Mucosa of descending colon (tissue), 3 donors: ENCODE results near the gene P2RX6. TPM values are rescaled to one million over a fixed set of nuclear protein-coding genes. Genes with fewer than 3 reads are reported as not detected.

Experiments used
- ATAC-seq: fragments of 200-7000 bp; cut with Tn5 transposase; one replicate; pipeline ENCODE4 v1.9.1; 2020; ENCODE audit warnings: mild to moderate bottlenecking, moderate library complexity
- DNase-seq, 3 donors: peaks; one replicate each; pipeline ENCODE4 v3.0.0-alpha.2; 2020
- H3K36me3 ChIP-seq: fragments of 200-600 bp; one replicate; pipeline ENCODE4 v1.8.0; 2021; ENCODE audit warnings: low read depth, mild to moderate bottlenecking
- H3K4me1 ChIP-seq: fragments of 200-600 bp; one replicate; pipeline ENCODE4 v1.8.0; 2021; ENCODE audit warnings: low read depth, mild to moderate bottlenecking
- H3K4me3 ChIP-seq: fragments of 200-600 bp; one replicate; pipeline ENCODE4 v1.8.0; 2021; ENCODE audit warnings: mild to moderate bottlenecking
- H3K9me3 ChIP-seq: fragments of 200-600 bp; one replicate; pipeline ENCODE4 v1.8.0; 2021; ENCODE audit warnings: mild to moderate bottlenecking
- intact Hi-C, 2 donors: fragments of 100-400 bp; cut with DNase I in 1 of 2; cut with micrococcal nuclease in 1 of 2; formaldehyde crosslinking; loops; one replicate each; pipeline versions ENCODE4 v1.11.0 to v1.11.1; 2022; cut with DNase I, micrococcal nuclease
- total RNA-seq, 3 donors: library from RNA; stranded (reverse); fragmentation: NEBNext Ultra II Directional in 2 of 3; extraction: Animal tissue kit (Norgen Biotek cat#: 25700) in 2 of 3; gene quantifications; one replicate each; pipeline versions ENCODE4 v1.2.1 to v1.2.4, GENCODE V29; 2021 to 2023
- TF ChIP-seq, protein P1 (sequence below): fragments of 200-600 bp; IDR thresholded peaks from one replicate; pipeline ENCODE4 v1.8.0; 2022; ENCODE audit warnings: antibody characterized with exemption, mild to moderate bottlenecking
- donor health status: DM: no; HTN: no; CAD: no; lungs with moderate emphysema.
- donor health status: DM: no; HTN: no; CAD: no.
- donor health status: DM: no; HTN: yes; CAD: no.

Gene P2RX6
- total RNA-seq, 3 donors from 2014 or later, result 1.4 to 1.6 (median 1.4) TPM

DNA sequence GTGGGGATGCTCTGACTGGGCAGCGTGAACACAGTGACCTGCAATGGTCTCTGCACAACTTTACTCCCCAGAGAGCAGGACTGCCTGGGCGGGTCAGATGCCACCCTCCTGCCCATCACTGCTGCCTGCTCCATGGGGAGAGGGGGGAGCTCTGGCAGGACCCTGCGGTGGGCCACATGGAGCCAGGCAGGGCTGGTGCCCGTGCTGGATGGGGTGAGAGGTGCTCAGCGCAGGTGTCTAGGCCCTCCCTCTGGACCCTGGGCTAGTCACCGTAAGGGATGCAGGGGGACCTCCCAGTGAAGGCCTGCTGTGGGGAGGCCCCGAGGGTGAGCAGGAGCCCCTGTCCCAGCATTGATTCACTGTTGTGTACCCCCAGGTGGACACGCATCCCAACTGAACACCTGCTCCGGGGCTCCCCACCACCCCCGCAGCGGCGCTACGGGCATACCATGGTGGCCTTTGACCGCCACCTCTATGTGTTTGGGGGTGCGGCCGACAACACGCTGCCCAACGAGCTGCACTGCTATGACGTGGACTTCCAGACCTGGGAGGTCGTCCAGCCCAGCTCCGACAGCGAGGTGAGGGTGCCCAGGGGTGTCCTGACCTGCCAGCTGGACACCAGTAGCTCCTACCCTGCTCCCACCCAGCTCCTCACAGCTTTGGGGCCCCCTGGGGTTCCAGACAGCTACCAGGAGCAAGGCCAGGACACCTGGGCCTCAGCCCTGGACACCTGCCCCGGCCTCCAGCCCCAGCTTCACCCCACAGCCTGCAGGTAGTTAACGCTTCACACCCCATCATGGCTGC is 23.5 kb upstream of the P2RX6 start:
- TF ChIP-seq, protein P1, sequence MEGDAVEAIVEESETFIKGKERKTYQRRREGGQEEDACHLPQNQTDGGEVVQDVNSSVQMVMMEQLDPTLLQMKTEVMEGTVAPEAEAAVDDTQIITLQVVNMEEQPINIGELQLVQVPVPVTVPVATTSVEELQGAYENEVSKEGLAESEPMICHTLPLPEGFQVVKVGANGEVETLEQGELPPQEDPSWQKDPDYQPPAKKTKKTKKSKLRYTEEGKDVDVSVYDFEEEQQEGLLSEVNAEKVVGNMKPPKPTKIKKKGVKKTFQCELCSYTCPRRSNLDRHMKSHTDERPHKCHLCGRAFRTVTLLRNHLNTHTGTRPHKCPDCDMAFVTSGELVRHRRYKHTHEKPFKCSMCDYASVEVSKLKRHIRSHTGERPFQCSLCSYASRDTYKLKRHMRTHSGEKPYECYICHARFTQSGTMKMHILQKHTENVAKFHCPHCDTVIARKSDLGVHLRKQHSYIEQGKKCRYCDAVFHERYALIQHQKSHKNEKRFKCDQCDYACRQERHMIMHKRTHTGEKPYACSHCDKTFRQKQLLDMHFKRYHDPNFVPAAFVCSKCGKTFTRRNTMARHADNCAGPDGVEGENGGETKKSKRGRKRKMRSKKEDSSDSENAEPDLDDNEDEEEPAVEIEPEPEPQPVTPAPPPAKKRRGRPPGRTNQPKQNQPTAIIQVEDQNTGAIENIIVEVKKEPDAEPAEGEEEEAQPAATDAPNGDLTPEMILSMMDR, result no peak
- Histone ChIP-seq H3K4me3 (no peak overlapping the region), H3K9me3 (no peaks in the 10 kb centered on the region), H3K36me3 (peaks cover 3% of the 10 kb centered on the region), H3K4me1 (no peaks in the 10 kb centered on the region)
- intact Hi-C loops, result no loop called here
- no peak for DNase-seq
- ATAC-seq, result no peak

DNA sequence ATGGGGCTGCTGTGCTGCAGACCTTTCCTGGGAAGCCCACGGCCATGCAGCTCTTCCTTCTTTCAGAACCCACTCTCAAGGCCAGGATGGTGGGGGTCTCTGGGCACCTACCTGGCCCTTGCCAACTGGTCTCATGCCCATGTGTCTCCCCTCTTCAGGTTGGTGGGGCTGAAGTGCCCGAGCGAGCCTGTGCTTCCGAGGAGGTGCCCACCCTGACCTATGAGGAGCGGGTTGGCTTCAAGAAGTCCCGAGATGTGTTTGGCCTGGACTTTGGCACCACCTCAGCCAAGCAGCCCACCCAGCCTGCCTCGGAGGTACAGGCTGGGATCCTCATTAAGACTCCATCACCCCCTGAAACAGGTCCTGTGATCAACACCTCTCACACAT is 22.9 kb upstream of the P2RX6 start:
- TF ChIP-seq, protein P1, result no peak
- H3K4me1 ChIP-seq, result no peaks in the 10 kb centered on the region
- intact Hi-C loops, result no loop called here
- H3K36me3 ChIP-seq, result no peaks in the 10 kb centered on the region
- DNase-seq (no peak), ATAC-seq (no peak)
- no peak overlapping the region for H3K4me3 ChIP-seq
- no peaks in the 10 kb centered on the region for H3K9me3 ChIP-seq

DNA sequence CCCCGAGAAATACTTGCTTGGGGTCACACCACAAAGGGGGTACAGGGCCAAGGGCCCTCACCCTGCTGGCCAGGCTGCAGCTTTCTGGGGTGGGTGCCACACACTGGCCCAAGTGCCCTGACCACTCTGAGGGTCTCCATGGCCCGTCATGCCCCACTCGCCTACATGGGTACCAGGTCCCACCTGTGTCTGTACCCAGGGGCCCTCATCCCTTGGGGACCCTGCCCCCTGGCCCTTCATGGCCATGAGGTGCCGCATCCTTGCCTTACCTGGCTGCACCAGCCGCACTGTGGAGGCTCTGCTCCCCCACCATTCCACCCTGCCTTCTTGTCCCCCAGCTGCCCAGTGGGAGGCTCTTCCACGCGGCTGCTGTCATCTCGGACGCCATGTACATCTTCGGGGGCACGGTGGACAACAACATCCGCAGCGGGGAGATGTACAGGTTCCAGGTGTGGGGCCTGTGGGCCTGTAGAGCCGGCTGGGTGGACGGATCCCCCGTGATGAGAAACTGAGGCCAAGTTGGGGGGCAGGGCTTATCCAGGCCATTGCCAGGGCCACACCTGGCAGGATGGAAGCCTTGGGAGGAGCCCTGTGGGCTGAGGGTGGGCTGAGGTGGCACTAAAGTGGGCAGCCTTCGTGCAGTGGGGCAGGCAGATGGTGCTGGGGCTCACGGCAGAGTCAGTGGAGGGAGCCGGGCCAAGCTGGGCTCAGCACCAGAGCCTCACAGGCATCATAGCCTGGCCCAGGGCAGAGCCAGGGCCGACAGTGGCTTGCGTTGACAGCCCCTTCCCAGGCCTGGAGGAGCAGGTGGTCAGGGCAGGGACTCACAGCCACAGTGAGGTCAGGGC is 22.3 kb upstream of the P2RX6 start:
- H3K4me1 ChIP-seq, result no peaks in the 10 kb centered on the region
- DNase-seq, result no peak
- TF ChIP-seq, protein P1, result no peak
- intact Hi-C loops, result no loop called here
- H3K9me3 ChIP-seq, result no peaks in the 10 kb centered on the region
- ATAC-seq, result no peak
- H3K4me3 ChIP-seq, result no peak overlapping the region
- no peaks in the 10 kb centered on the region for H3K36me3 ChIP-seq

DNA sequence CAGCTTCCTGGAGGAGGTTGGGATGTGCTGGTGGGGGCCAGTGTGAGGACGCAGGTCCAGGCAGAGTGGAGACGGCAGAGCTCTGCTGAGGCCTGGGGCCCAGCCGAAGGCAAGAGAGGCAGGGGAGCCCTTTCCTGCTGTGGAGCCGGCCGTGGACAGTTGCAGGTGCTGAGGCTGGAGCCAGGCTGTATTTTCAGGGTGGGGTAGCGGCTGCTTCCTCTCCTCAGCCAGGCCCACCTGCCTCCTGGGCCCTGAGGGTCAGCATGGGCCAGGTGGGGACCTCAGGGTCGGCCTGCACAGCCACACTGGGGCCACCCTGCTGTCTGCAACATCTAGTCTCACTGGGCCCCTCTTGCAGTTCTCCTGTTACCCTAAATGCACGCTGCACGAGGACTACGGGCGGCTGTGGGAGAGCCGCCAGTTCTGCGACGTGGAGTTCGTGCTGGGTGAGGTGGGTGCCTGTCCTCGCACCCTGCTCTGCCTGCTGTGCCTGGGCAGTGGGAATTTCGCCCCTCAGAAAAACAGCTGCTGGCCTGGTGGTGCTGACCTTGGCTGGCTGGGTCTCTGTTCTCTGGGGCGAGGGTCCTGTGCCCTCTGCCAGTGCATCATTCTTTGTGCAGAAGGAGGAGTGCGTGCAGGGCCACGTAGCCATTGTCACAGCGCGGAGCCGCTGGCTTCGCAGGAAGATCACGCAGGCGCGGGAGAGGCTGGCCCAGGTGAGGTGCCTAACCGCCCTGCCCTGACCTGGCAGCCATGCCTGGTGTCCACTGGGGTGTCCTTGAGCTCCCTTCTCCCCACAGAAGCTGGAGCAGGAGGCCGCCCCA is 21.4 kb upstream of the P2RX6 start:
- Histone ChIP-seq H3K9me3 (no peaks in the 10 kb centered on the region), H3K4me3 (no peak overlapping the region), H3K4me1 (no peaks in the 10 kb centered on the region), H3K36me3 (no peaks in the 10 kb centered on the region)
- ATAC-seq (no peak), DNase-seq (no peak)
- TF ChIP-seq, protein P1, result no peak
- intact Hi-C loops, result no loop called here

DNA sequence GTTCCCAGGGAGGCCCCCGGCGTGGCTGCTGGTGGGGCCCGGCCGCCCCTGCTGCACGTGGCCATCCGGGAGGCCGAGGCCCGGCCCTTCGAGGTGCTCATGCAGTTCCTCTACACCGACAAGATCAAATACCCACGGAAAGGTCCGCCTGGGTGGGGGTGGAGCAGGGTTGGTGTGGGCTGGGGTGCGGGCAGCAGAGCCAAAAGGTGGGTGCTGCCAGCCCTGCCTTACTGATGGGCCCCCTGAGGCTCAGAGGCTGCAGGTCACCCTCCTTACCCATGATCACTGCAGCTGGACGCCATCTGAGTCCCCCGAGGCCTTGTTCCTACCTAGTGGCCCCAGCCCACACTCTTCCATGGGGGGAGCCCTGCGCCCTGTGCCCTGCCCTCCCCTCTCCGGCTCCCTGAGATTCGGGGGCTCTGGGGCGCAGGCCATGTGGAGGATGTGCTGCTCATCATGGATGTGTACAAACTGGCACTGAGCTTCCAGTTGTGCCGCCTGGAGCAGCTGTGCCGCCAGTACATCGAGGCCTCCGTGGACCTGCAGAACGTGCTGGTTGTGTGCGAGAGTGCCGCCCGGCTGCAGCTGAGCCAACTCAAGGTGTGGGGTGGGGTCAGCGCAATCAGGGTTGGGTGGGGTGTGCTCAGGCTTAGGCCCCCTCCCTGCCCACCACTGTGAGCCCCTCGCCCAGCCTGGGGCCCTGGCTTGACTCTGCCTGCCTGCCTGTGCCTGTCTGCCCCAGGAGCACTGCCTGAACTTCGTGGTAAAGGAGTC is 20.6 kb upstream of the P2RX6 start:
- DNase-seq (no peak), ATAC-seq (no peak)
- Histone ChIP-seq H3K36me3 (no peaks in the 10 kb centered on the region), H3K4me3 (no peak overlapping the region), H3K4me1 (no peaks in the 10 kb centered on the region), H3K9me3 (no peaks in the 10 kb centered on the region)
- intact Hi-C loops, result no loop called here
- TF ChIP-seq, protein P1, result no peak
